ENCODE data around the gene UQCC2. TPM values are rescaled to one million over a fixed set of nuclear protein-coding genes. Genes with fewer than 3 reads are reported as not detected.

The UQCC2 gene
- polyA plus RNA-seq (2013, experiment 1 of 2; ENCODE audit: insufficient read length), result 87.6 TPM
- 57.7 TPM for polyA plus RNA-seq (2013, experiment 2 of 2; ENCODE audit: insufficient read length)

GRCh38 chr6:33711140-33712129 lies at the start of gene UQCC2:
Gene UQCC2, minus strand, starts transcription at chr6:33711700. Its CDS starts 14 bp downstream, at chr6:33711686.
- DNase-seq, result peak; percentile 94

- DNase-seq, result no peak
Observed at GRCh38 chr6:33759887-33760629, 48.6 kb upstream of the UQCC2 start.

- DNase-seq, result no peak
Observed at GRCh38 chr6:33758815-33759216, 47.3 kb upstream of the UQCC2 start.

GRCh38 chr6:33757906-33758305 lies 46.4 kb upstream of the UQCC2 start:
- DNase-seq, result no peak

GRCh38 chr6:33757113-33757512 lies 45.6 kb upstream of the UQCC2 start:
- no peak for DNase-seq

GRCh38 chr6:33756211-33756954 lies 44.9 kb upstream of the UQCC2 start:
- DNase-seq, result no peak

- no peak for DNase-seq
Observed at GRCh38 chr6:33755070-33755869, 43.8 kb upstream of the UQCC2 start.

- DNase-seq, result no peak
Observed at GRCh38 chr6:33754222-33754621, 42.7 kb upstream of the UQCC2 start.

- no peak for DNase-seq
Observed at GRCh38 chr6:33752646-33753015, 41.1 kb upstream of the UQCC2 start.

- no peak for DNase-seq
Observed at GRCh38 chr6:33751771-33752645, 40.5 kb upstream of the UQCC2 start.

- no peak for DNase-seq
Observed at GRCh38 chr6:33750244-33750991, 38.9 kb upstream of the UQCC2 start.

- DNase-seq, result no peak
Observed at GRCh38 chr6:33749401-33749800, 37.9 kb upstream of the UQCC2 start.

GRCh38 chr6:33748841-33749240 lies 37.3 kb upstream of the UQCC2 start:
- no peak for DNase-seq

- DNase-seq, result no peak
Observed at GRCh38 chr6:33747823-33748222, 36.3 kb upstream of the UQCC2 start.

- no peak for DNase-seq
Observed at GRCh38 chr6:33746651-33747100, 35.2 kb upstream of the UQCC2 start, which contains the start of gene IP6K3. Gene IP6K3, minus strand, starts transcription at chr6:33746905. Its CDS starts 11,429 bp downstream, at chr6:33735476.

GRCh38 chr6:33746036-33746600 lies 34.6 kb upstream of the UQCC2 start:
- peak; percentile 68 for DNase-seq

- DNase-seq, result peak; percentile 8
Observed at GRCh38 chr6:33745548-33745947, 34.0 kb upstream of the UQCC2 start.

- no peak for DNase-seq
Observed at GRCh38 chr6:33744895-33745546, 33.5 kb upstream of the UQCC2 start.
